ENCODE measurements around the gene ANKRD63. TPM values are rescaled to one million over a fixed set of nuclear protein-coding genes. Genes with fewer than 3 reads are reported as not detected.

Gene ANKRD63
- total and polyA plus RNA-seq, 2 of the 13 experiments (the other 11 are each of a cell fraction or from before 2014, with no cell fraction given), result not detected

DNA sequence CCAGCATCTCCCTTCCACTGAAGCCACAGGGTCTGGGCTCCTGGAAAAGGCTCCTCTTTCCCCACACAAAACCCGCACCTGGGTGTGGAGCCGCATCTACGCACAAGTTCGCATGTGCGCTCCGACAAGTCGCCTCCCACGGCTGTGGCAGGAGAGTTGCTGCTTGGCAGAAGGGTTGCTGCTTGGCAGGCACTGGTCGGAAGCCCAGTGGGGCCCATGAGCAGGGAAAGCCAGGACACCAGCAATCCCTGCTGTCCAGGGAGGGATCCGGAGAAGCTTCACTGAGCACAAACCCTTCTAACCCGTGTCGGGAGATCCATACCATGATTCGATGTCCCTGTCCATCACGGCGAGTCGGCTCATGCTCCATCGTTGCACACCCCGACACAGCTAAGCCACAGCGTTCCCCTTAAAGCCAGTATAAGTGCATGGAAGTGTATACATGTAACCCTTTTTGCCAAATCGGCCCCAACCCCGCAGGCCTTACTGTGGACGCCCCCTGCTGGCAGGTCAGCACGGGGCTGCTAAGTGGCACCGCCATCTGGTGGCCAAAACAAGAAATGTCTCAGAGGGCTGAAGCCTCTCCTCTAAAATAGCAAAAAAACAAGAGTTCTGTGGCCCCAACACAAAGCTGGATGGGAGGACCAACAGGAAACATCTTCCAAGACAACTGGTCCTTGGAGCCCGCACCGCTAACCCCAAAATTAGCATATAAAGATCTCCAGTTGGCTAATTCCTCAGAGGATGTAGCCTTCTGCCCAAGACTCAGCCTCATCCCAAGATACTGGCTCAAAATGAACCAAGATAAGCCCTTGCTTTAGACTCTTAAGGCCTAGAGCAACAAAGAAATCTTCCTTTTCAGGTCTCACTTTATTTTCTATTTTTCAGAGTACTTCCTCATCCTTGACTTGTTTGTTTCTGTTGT, 8.3 kb downstream of the ANKRD63 start:
- H4K20me1 ChIP-seq (ENCODE audit: insufficient read depth, low read length), result no peaks in the 10 kb centered on the region
- FAIRE-seq, result peak; percentile 52
- H3K4me3 ChIP-seq (replicated peaks in 1 of 3; ENCODE audit: insufficient read depth in 1 of 3, low read depth in 2 of 3, low read length in 3 of 3), result peak overlapping the region in 1 of 3 experiments; percentile 41; a peak in 1 of 6 replicates
- WGBS (ENCODE audit: low lambda C conversion rate), result 33% methylated on average over 23 of the region's 26 CpGs
- H3K4me1 ChIP-seq (ENCODE audit: insufficient read depth, low read length), result peaks cover 43% of the 10 kb centered on the region
- ChIA-PET CTCF (ENCODE audit: low intra/inter-chr PET ratio, low total read pairs) (interaction anchor here (0.6 to 6.3 kb wide), 14 partner anchors 9 to 1033 kb away, joined by 3 to 266 read pairs (median 4); partner anchors contain the start of genes ANKRD63 and SRP14), POLR2A (interaction anchor here (1.1 kb wide), 1 partner anchor 57 kb away, joined by 4 read pairs; no protein-coding TSS in a partner anchor)
- no peaks in the 10 kb centered on the region for H3K79me2 ChIP-seq (ENCODE audit: insufficient read depth, low read length)
- in situ Hi-C loops (cut with HindIII; ENCODE audit: extremely low pct_ligation_motif_present, low pct_unique_long_range_greater_than_20kb), result loop anchor here (5.0 kb wide), 3 partner anchors 38 to 227 kb away; no protein-coding TSS in a partner anchor
- H3K9ac ChIP-seq (ENCODE audit: insufficient read depth, low read depth, low read length), result no peak overlapping the region
- DNase-seq (ENCODE audit: low spot score), result peak; percentile 60
- H2AFZ ChIP-seq (ENCODE audit: low read length), result no peak overlapping the region
- H3K27me3 ChIP-seq (ENCODE audit: control insufficient read depth in 1 of 2, insufficient read depth in 2 of 2, low read length in 2 of 2), result peaks cover 1 to 40% of the 10 kb centered on the region in 2 experiments; a peak in 4 of 5 replicates
- H3K27ac ChIP-seq (ENCODE audit: extremely low read length, insufficient read depth, low read length), result no peak overlapping the region
- intact Hi-C loops (cut with micrococcal nuclease; ENCODE audit: unreplicated experiment), result loop anchor here (1.0 to 10.0 kb wide), 3 partner anchors 57 to 229 kb away; partner anchors contain the start of gene BMF
- H3K9me3 ChIP-seq (ENCODE audit: low read length), result no peaks in the 10 kb centered on the region
- H3K4me2 ChIP-seq (ENCODE audit: low read depth, low read length), result peak overlapping the region; percentile 64
- ATAC-seq, result peak; percentile 14
- H3K36me3 ChIP-seq (replicated peaks in 1 of 2; ENCODE audit: control insufficient read depth in 1 of 2, insufficient read depth in 2 of 2, low read length in 2 of 2), result no peaks in the 10 kb centered on the region
- no TSS peak for BruUV-seq (replicated peaks)
- TF ChIP-seq MED13 (CRISPR knock-in tag; IDR thresholded peaks at IDR 0.05) (no peak), SOX6 (IDR thresholded peaks at IDR 0.05) (no peak), SOX6 (CRISPR knock-in tag; IDR thresholded peaks at IDR 0.05) (0 out of 2 replicates have a peak, but pooled peaks have one; percentile 20), ZNF570 (CRISPR knock-in tag; IDR thresholded peaks at IDR 0.05; ENCODE audit: borderline replicate concordance) (no peak), HOXD1 (CRISPR knock-in tag; IDR thresholded peaks at IDR 0.05) (no peak), JUND (CRISPR knock-in tag; IDR thresholded peaks at IDR 0.05) (no peak), ZNF160 (CRISPR knock-in tag; IDR thresholded peaks at IDR 0.05) (no peak), ZFX (CRISPR knock-in tag; IDR thresholded peaks at IDR 0.05; ENCODE audit: low read depth) (peak; percentile 74), SCMH1 (CRISPR knock-in tag; IDR thresholded peaks at IDR 0.05; ENCODE audit: borderline replicate concordance) (no peak), RXRB (CRISPR knock-in tag; IDR thresholded peaks at IDR 0.05; ENCODE audit: borderline replicate concordance) (peak; percentile 48; the same call in 1 of the 2 replicates)
- TF ChIP-seq, protein P1, sequence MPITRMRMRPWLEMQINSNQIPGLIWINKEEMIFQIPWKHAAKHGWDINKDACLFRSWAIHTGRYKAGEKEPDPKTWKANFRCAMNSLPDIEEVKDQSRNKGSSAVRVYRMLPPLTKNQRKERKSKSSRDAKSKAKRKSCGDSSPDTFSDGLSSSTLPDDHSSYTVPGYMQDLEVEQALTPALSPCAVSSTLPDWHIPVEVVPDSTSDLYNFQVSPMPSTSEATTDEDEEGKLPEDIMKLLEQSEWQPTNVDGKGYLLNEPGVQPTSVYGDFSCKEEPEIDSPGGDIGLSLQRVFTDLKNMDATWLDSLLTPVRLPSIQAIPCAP (CRISPR knock-in tag; IDR thresholded peaks at IDR 0.05; ENCODE audit: low read depth), result no peak
- TF ChIP-seq, protein P2, sequence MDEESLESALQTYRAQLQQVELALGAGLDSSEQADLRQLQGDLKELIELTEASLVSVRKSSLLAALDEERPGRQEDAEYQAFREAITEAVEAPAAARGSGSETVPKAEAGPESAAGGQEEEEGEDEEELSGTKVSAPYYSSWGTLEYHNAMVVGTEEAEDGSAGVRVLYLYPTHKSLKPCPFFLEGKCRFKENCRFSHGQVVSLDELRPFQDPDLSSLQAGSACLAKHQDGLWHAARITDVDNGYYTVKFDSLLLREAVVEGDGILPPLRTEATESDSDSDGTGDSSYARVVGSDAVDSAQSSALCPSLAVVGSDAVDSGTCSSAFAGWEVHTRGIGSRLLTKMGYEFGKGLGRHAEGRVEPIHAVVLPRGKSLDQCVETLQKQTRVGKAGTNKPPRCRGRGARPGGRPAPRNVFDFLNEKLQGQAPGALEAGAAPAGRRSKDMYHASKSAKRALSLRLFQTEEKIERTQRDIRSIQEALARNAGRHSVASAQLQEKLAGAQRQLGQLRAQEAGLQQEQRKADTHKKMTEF (CRISPR knock-in tag; IDR thresholded peaks at IDR 0.05), result peak; percentile 26; the same call in 1 of the 2 replicates
- TF ChIP-seq, protein P3, sequence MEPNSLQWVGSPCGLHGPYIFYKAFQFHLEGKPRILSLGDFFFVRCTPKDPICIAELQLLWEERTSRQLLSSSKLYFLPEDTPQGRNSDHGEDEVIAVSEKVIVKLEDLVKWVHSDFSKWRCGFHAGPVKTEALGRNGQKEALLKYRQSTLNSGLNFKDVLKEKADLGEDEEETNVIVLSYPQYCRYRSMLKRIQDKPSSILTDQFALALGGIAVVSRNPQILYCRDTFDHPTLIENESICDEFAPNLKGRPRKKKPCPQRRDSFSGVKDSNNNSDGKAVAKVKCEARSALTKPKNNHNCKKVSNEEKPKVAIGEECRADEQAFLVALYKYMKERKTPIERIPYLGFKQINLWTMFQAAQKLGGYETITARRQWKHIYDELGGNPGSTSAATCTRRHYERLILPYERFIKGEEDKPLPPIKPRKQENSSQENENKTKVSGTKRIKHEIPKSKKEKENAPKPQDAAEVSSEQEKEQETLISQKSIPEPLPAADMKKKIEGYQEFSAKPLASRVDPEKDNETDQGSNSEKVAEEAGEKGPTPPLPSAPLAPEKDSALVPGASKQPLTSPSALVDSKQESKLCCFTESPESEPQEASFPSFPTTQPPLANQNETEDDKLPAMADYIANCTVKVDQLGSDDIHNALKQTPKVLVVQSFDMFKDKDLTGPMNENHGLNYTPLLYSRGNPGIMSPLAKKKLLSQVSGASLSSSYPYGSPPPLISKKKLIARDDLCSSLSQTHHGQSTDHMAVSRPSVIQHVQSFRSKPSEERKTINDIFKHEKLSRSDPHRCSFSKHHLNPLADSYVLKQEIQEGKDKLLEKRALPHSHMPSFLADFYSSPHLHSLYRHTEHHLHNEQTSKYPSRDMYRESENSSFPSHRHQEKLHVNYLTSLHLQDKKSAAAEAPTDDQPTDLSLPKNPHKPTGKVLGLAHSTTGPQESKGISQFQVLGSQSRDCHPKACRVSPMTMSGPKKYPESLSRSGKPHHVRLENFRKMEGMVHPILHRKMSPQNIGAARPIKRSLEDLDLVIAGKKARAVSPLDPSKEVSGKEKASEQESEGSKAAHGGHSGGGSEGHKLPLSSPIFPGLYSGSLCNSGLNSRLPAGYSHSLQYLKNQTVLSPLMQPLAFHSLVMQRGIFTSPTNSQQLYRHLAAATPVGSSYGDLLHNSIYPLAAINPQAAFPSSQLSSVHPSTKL (CRISPR knock-in tag; IDR thresholded peaks at IDR 0.05), result peak; percentile 41; the same call in 1 of the 2 replicates
